ENCODE measurements around the gene DHX30. TPM values are rescaled to one million over a fixed set of nuclear protein-coding genes. Genes with fewer than 3 reads are reported as not detected.

Gene DHX30
- polyA plus RNA-seq, 1 donor (not counting 4 experiments of a cell fraction or from before 2014, with no cell fraction given): 28.3 TPM

- Histone ChIP-seq H3K9me3 (ENCODE audit: control insufficient read depth, low read depth, low read length) (no peaks in the 10 kb centered on the region), H3K4me3 (ENCODE audit: control insufficient read depth in 2 of 3, extremely low read depth in 1 of 3, insufficient read depth in 2 of 3, low read depth in 1 of 3, low read length in 3 of 3) (no peak overlapping the region), H3K27ac (ENCODE audit: control insufficient read depth, insufficient read depth, low read length) (no peak overlapping the region), H3K9ac (ENCODE audit: control insufficient read depth, extremely low read depth, insufficient read depth, low read length) (no peak overlapping the region), H3K4me1 (ENCODE audit: control insufficient read depth, extremely low read depth, insufficient read depth, low read length) (no peaks in the 10 kb centered on the region), H3K79me2 (ENCODE audit: control insufficient read depth, insufficient read depth, low read length) (no peaks in the 10 kb centered on the region), H3K27me3 (ENCODE audit: control insufficient read depth, extremely low read depth, insufficient read depth, low read length) (no peaks in the 10 kb centered on the region), H2AFZ (ENCODE audit: control insufficient read depth, low read length) (no peak overlapping the region), H3K36me3 (ENCODE audit: control insufficient read depth in 2 of 2, extremely low read depth in 1 of 2, insufficient read depth in 2 of 2, low read length in 2 of 2) (peaks cover 58 to 60% of the 10 kb centered on the region in 2 experiments), H3K9me1 (ENCODE audit: control insufficient read depth, extremely low read depth, insufficient read depth, low read length) (peaks cover 4% of the 10 kb centered on the region), H4K20me1 (ENCODE audit: control insufficient read depth, extremely low read depth, insufficient read depth, low read length) (no peaks in the 10 kb centered on the region), H3K4me2 (ENCODE audit: control insufficient read depth, extremely low read depth, insufficient read depth, low read depth, low read length) (no peak overlapping the region)
- DNase-seq (ENCODE audit: low read depth, low spot score) (no peak), FAIRE-seq (no peak)
- TF ChIP-seq EZH2 (IDR thresholded peaks at IDR 0.05; ENCODE audit: low read length) (no peak), CTCF (optimal IDR thresholded peaks at IDR 0.05 in 1 of 3, IDR thresholded peaks at IDR 0.05 in 1 of 3, conservative IDR thresholded peaks at IDR 0.05 in 1 of 3; ENCODE audit: extremely low read depth in 1 of 3, insufficient read depth in 2 of 3, low read length in 3 of 3) (no peak)
- dilution Hi-C loops (cut with MboI; ENCODE audit: extremely low pct_ligation_motif_present, low sequenced_read_pairs): no loop called here
These were observed 65.4 kb downstream of the DHX30 start for GRCh38 chr3:47868306-47868705.

DNA sequence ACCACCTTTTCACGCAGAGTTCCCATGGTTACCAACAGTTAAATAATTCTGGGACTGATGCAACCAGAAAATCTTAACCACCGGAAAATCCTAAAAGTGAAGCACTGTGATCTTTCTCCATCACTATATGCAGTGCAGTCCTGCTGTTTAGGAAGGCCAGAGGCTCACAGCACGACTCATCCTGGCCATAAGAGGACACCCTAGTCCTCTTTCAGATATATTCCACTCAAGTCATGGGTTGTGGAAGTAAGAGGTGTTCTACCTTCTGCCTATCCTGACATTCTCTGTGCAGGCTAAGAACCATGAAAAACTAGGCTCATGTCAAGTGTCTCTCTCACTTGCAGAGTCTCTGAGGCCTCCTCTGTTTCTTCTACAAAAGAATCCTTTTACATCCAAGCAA lies 67.2 kb downstream of the DHX30 start:
- DNase-seq (ENCODE audit: low read depth, low spot score) (no peak), FAIRE-seq (no peak)
- TF ChIP-seq CTCF (optimal IDR thresholded peaks at IDR 0.05 in 1 of 3, IDR thresholded peaks at IDR 0.05 in 1 of 3, conservative IDR thresholded peaks at IDR 0.05 in 1 of 3; ENCODE audit: extremely low read depth in 1 of 3, insufficient read depth in 2 of 3, low read length in 3 of 3) (no peak), EZH2 (IDR thresholded peaks at IDR 0.05; ENCODE audit: low read length) (no peak)
- no peaks in the 10 kb centered on the region for H4K20me1 ChIP-seq (ENCODE audit: control insufficient read depth, extremely low read depth, insufficient read depth, low read length)
- peaks cover 5% of the 10 kb centered on the region for H3K4me1 ChIP-seq (ENCODE audit: control insufficient read depth, extremely low read depth, insufficient read depth, low read length)
- H3K4me2 ChIP-seq (ENCODE audit: control insufficient read depth, extremely low read depth, insufficient read depth, low read depth, low read length): no peak overlapping the region
- H3K9ac ChIP-seq (ENCODE audit: control insufficient read depth, extremely low read depth, insufficient read depth, low read length): no peak overlapping the region
- no peak overlapping the region for H3K4me3 ChIP-seq (ENCODE audit: control insufficient read depth in 2 of 3, extremely low read depth in 1 of 3, insufficient read depth in 2 of 3, low read depth in 1 of 3, low read length in 3 of 3)
- H2AFZ ChIP-seq (ENCODE audit: control insufficient read depth, low read length): no peak overlapping the region
- no peaks in the 10 kb centered on the region for H3K9me3 ChIP-seq (ENCODE audit: control insufficient read depth, low read depth, low read length)
- no peaks in the 10 kb centered on the region for H3K27me3 ChIP-seq (ENCODE audit: control insufficient read depth, extremely low read depth, insufficient read depth, low read length)
- H3K27ac ChIP-seq (ENCODE audit: control insufficient read depth, insufficient read depth, low read length): no peak overlapping the region
- H3K36me3 ChIP-seq (ENCODE audit: control insufficient read depth in 2 of 2, extremely low read depth in 1 of 2, insufficient read depth in 2 of 2, low read length in 2 of 2): peaks cover 51 to 54% of the 10 kb centered on the region in 2 experiments
- no peaks in the 10 kb centered on the region for H3K79me2 ChIP-seq (ENCODE audit: control insufficient read depth, insufficient read depth, low read length)
- dilution Hi-C loops (cut with MboI; ENCODE audit: extremely low pct_ligation_motif_present, low sequenced_read_pairs): no loop called here
- H3K9me1 ChIP-seq (ENCODE audit: control insufficient read depth, extremely low read depth, insufficient read depth, low read length): peaks cover 4% of the 10 kb centered on the region
